GM12878 (cell line): ENCODE measurements around the gene ARAP1. TPM values are rescaled to one million over a fixed set of nuclear protein-coding genes. Genes with fewer than 3 reads are reported as not detected.
A peak's percentile ranks its signal among the peaks of the same experiment; 100 is the strongest.

Experiments used
- BACH1 ChIP-seq: fragments of 450-650 bp; IDR thresholded peaks from 2 replicates; pipeline ENCODE4 v1.6.1; 2017; ENCODE audit warnings: mild to moderate bottlenecking, borderline replicate concordance
- CHD1 ChIP-seq: IDR thresholded peaks from 2 replicates; pipeline ENCODE4 v1.6.1; 2012; ENCODE audit warnings: low read depth, low read length, improper control_type of control experiment
- HCFC1 ChIP-seq: fragments of 150-350 bp; IDR thresholded peaks from 2 replicates; pipeline ENCODE4 v1.6.1; 2014; ENCODE audit warnings: low read length
- HDAC2 ChIP-seq: fragments of 200-600 bp; sonication (generic); IDR thresholded peaks from 2 replicates; pipeline ENCODE4 v1.6.1; 2017
- IRF4 ChIP-seq: IDR thresholded peaks from 2 replicates; pipeline ENCODE4 v1.6.1; 2011; ENCODE audit warnings: low read depth, low read length
- KAT2A ChIP-seq: conservative IDR thresholded peaks from 2 replicates; pipeline ENCODE4 v1.6.1; 2011; ENCODE audit warnings: low read depth, low read length; ENCODE audit not compliant: control insufficient read depth
- KDM1A ChIP-seq: fragments of 200-600 bp; sonication (generic); IDR thresholded peaks from 2 replicates; pipeline ENCODE4 v1.6.1; 2016; ENCODE audit warnings: borderline replicate concordance
- LARP7 ChIP-seq: fragments of 450-650 bp; IDR thresholded peaks from 2 replicates; pipeline ENCODE4 v1.6.1; 2017; ENCODE audit warnings: mild to moderate bottlenecking
- NBN ChIP-seq: fragments of 450-650 bp; IDR thresholded peaks from 2 replicates; pipeline ENCODE4 v1.6.1; 2016
- NFXL1 ChIP-seq: fragments of 450-650 bp; IDR thresholded peaks from 2 replicates; pipeline ENCODE4 v1.6.1; 2017; ENCODE audit warnings: antibody characterized with exemption, mild to moderate bottlenecking, borderline replicate concordance
- RAD21 ChIP-seq: IDR thresholded peaks from 2 replicates; pipeline ENCODE4 v1.6.1; 2011; ENCODE audit warnings: mild to moderate bottlenecking, low read depth, low read length, moderate library complexity; ENCODE audit not compliant: insufficient read depth
- RBBP5 ChIP-seq: fragments of 200-600 bp; sonication (generic); conservative IDR thresholded peaks from 2 replicates; pipeline ENCODE4 v1.6.1; 2016
- SMC3 ChIP-seq: IDR thresholded peaks from 2 replicates; pipeline ENCODE4 v1.6.1; 2011; ENCODE audit warnings: low read length, improper control_type of control experiment, borderline replicate concordance
- YY1 ChIP-seq: IDR thresholded peaks from 2 replicates; pipeline ENCODE4 v1.6.1; 2011; ENCODE audit warnings: low read depth, mild to moderate bottlenecking, low read length
- ZBTB33 ChIP-seq: fragments of 450-650 bp; IDR thresholded peaks from 2 replicates; pipeline ENCODE4 v1.6.1; 2017; ENCODE audit warnings: mild to moderate bottlenecking
- ZZZ3 ChIP-seq: IDR thresholded peaks from 2 replicates; pipeline ENCODE4 v1.6.1; 2011; ENCODE audit warnings: low read depth; ENCODE audit not compliant: control insufficient read depth, insufficient read length
- polyA plus RNA-seq, 11 experiments: library from polyadenylated mRNA; depleted of rRNA in 4 of 11; unstranded in 6 of 11; stranded (reverse) in 5 of 11; fragments of >200 nt; fragmentation: Nextera tagmentation in 4 of 11; fragmentation: Illumina TruSeq in 1 of 11; extraction: Ambion mirVana in 4 of 11; extraction: Trizol in 1 of 11; gene quantifications; 1 replicate in 1 of 11; 2 replicates in 10 of 11; pipeline versions ENCODE4 v1.2.1 to v1.2.3, GENCODE V29; 2011 to 2016; ENCODE audit warnings: inconsistent platforms in 2 of 11, missing spikeins in 2 of 11, low read depth in 1 of 11
- total RNA-seq, 4 experiments: library from RNA; depleted of rRNA in 3 of 4; stranded (reverse); fragments of >200 nt in 3 of 4; fragmentation: Illumina TruSeq in 1 of 4; extraction: Trizol in 1 of 4; gene quantifications; 2 replicates each; pipeline versions ENCODE4 v1.2.1 to v1.2.3, GENCODE V29; 2013 to 2021
- TF ChIP-seq, protein P1 (sequence below): fragments of 450-650 bp; IDR thresholded peaks from 2 replicates; pipeline ENCODE4 v1.6.1; 2017; ENCODE audit warnings: mild to moderate bottlenecking, low read depth, inconsistent platforms; ENCODE audit not compliant: poor library complexity, severe bottlenecking
- TF ChIP-seq, protein P2 (sequence below): fragments of 450-650 bp; IDR thresholded peaks from 2 replicates; pipeline ENCODE4 v1.6.1; 2017; ENCODE audit warnings: mild to moderate bottlenecking, moderate library complexity
- TF ChIP-seq, protein P3 (sequence below): fragments of 450-650 bp; IDR thresholded peaks from 2 replicates; pipeline ENCODE4 v1.6.1; 2018; ENCODE audit warnings: mild to moderate bottlenecking, low read depth, moderate library complexity; ENCODE audit not compliant: partially characterized antibody

The ARAP1 gene
- total and polyA plus RNA-seq, 10 of the 15 experiments (the other 5 are each of a cell fraction or from before 2014, with no cell fraction given), result 0.55 to 102 (median 51.0) TPM

DNA sequence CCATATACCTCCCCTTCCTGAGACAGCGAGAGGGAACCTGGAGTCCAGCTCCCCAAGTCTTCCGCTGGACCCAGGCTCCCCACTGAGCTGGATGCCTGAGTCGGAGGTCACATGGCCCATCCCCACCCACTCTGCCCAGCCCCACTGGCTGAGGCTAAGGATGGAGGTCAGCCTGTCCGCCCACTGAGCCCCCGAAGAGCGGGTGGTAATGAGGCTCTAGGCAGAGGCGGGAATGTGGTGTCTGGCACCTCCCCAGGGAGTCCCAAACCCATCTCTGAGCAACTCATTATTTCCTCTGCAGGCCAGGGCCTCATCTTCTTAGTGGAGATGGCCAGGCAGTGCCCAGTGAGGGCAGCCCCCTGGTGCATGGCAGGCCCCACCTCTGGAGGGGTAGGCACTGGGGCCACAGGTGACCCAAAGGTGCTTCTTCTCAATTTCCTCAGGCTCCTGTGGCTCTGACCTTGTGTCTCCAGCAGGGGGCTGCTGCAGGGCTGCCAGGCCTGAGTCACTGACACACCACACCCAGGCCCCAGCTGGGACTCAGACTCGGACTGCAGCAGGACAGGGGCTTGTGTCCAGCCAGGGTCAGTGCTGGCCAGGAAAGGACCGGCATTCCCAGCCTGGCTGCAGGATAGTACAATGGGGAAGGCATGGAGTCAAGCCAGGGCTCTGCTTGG is 67.8 kb downstream of the ARAP1 start (continued):
- TF ChIP-seq, protein P1, sequence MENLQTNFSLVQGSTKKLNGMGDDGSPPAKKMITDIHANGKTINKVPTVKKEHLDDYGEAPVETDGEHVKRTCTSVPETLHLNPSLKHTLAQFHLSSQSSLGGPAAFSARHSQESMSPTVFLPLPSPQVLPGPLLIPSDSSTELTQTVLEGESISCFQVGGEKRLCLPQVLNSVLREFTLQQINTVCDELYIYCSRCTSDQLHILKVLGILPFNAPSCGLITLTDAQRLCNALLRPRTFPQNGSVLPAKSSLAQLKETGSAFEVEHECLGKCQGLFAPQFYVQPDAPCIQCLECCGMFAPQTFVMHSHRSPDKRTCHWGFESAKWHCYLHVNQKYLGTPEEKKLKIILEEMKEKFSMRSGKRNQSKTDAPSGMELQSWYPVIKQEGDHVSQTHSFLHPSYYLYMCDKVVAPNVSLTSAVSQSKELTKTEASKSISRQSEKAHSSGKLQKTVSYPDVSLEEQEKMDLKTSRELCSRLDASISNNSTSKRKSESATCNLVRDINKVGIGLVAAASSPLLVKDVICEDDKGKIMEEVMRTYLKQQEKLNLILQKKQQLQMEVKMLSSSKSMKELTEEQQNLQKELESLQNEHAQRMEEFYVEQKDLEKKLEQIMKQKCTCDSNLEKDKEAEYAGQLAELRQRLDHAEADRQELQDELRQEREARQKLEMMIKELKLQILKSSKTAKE, result no peak
- TF ChIP-seq KAT2A (no peak), HCFC1 (no peak), NBN (no peak), CHD1 (no peak), HDAC2 (no peak), BACH1 (no peak), SMC3 (peak; percentile 35; the same call in 1 of the 2 replicates), YY1 (0 out of 2 replicates have a peak, but pooled peaks have one; percentile 14), RAD21 (peak; percentile 36), IRF4 (no peak), LARP7 (no peak), ZZZ3 (no peak), NFXL1 (no peak), ZBTB33 (no peak), KDM1A (no peak), RBBP5 (no peak)
- TF ChIP-seq, protein P2, sequence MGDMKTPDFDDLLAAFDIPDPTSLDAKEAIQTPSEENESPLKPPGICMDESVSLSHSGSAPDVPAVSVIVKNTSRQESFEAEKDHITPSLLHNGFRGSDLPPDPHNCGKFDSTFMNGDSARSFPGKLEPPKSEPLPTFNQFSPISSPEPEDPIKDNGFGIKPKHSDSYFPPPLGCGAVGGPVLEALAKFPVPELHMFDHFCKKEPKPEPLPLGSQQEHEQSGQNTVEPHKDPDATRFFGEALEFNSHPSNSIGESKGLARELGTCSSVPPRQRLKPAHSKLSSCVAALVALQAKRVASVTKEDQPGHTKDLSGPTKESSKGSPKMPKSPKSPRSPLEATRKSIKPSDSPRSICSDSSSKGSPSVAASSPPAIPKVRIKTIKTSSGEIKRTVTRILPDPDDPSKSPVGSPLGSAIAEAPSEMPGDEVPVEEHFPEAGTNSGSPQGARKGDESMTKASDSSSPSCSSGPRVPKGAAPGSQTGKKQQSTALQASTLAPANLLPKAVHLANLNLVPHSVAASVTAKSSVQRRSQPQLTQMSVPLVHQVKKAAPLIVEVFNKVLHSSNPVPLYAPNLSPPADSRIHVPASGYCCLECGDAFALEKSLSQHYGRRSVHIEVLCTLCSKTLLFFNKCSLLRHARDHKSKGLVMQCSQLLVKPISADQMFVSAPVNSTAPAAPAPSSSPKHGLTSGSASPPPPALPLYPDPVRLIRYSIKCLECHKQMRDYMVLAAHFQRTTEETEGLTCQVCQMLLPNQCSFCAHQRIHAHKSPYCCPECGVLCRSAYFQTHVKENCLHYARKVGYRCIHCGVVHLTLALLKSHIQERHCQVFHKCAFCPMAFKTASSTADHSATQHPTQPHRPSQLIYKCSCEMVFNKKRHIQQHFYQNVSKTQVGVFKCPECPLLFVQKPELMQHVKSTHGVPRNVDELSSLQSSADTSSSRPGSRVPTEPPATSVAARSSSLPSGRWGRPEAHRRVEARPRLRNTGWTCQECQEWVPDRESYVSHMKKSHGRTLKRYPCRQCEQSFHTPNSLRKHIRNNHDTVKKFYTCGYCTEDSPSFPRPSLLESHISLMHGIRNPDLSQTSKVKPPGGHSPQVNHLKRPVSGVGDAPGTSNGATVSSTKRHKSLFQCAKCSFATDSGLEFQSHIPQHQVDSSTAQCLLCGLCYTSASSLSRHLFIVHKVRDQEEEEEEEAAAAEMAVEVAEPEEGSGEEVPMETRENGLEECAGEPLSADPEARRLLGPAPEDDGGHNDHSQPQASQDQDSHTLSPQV, result no peak
- TF ChIP-seq, protein P3, sequence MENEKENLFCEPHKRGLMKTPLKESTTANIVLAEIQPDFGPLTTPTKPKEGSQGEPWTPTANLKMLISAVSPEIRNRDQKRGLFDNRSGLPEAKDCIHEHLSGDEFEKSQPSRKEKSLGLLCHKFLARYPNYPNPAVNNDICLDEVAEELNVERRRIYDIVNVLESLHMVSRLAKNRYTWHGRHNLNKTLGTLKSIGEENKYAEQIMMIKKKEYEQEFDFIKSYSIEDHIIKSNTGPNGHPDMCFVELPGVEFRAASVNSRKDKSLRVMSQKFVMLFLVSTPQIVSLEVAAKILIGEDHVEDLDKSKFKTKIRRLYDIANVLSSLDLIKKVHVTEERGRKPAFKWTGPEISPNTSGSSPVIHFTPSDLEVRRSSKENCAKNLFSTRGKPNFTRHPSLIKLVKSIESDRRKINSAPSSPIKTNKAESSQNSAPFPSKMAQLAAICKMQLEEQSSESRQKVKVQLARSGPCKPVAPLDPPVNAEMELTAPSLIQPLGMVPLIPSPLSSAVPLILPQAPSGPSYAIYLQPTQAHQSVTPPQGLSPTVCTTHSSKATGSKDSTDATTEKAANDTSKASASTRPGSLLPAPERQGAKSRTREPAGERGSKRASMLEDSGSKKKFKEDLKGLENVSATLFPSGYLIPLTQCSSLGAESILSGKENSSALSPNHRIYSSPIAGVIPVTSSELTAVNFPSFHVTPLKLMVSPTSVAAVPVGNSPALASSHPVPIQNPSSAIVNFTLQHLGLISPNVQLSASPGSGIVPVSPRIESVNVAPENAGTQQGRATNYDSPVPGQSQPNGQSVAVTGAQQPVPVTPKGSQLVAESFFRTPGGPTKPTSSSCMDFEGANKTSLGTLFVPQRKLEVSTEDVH, result no peak
